ENCODE data around the gene SLC6A9.

SLC6A9 gene

DNA sequence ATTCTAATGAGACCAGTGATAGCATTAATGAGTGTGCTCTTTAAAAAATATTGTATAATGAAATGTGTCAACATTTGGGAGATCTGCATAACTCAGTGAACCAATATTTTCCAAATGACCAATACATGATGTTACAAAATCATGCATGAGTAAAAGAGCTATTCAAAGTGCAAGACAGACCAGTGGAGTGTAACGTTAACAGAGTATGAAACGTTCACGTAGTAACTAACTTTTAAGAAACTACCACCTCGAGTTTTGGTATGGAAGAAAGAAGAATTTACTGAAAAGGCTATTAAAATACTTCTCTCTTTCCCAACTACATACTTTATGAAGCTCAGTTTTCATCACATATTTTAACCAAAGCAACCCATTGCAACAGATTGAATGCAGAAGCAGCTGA, 9.6 kb upstream of the SLC6A9 start:
- TF ChIP-seq, protein P1, sequence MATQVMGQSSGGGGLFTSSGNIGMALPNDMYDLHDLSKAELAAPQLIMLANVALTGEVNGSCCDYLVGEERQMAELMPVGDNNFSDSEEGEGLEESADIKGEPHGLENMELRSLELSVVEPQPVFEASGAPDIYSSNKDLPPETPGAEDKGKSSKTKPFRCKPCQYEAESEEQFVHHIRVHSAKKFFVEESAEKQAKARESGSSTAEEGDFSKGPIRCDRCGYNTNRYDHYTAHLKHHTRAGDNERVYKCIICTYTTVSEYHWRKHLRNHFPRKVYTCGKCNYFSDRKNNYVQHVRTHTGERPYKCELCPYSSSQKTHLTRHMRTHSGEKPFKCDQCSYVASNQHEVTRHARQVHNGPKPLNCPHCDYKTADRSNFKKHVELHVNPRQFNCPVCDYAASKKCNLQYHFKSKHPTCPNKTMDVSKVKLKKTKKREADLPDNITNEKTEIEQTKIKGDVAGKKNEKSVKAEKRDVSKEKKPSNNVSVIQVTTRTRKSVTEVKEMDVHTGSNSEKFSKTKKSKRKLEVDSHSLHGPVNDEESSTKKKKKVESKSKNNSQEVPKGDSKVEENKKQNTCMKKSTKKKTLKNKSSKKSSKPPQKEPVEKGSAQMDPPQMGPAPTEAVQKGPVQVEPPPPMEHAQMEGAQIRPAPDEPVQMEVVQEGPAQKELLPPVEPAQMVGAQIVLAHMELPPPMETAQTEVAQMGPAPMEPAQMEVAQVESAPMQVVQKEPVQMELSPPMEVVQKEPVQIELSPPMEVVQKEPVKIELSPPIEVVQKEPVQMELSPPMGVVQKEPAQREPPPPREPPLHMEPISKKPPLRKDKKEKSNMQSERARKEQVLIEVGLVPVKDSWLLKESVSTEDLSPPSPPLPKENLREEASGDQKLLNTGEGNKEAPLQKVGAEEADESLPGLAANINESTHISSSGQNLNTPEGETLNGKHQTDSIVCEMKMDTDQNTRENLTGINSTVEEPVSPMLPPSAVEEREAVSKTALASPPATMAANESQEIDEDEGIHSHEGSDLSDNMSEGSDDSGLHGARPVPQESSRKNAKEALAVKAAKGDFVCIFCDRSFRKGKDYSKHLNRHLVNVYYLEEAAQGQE (IDR thresholded peaks at IDR 0.05; ENCODE audit: low read depth): no peak
- no peak for TF ChIP-seq TAF1 (IDR thresholded peaks at IDR 0.05; ENCODE audit: low read depth)
- no peak for TF ChIP-seq RAD21 (IDR thresholded peaks at IDR 0.05; ENCODE audit: low read depth)
- TF ChIP-seq TEAD4 (IDR thresholded peaks at IDR 0.05): no peak
- TF ChIP-seq CEBPB (IDR thresholded peaks at IDR 0.05): no peak
- TF ChIP-seq CREB1 (IDR thresholded peaks at IDR 0.05; ENCODE audit: low read depth): no peak

DNA sequence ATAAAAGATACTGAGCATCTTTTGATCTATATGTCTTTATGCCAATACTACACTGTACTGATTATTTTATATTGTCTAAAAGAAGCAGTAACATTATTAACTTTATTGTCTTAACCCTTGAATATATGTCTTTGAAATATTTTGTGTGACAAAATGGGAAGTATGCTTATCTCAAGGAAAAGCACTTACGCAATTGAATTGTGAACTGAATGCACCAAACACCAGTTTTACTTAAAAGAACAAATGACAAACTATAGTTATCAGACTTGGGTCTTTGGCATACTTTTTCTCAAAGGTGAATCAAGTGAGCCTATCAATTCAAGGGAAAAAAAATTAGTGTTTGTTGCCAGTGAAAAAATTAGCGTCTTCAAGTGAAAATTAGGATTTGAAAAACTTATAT, 9.2 kb upstream of the SLC6A9 start:
- TF ChIP-seq, protein P1 (IDR thresholded peaks at IDR 0.05; ENCODE audit: low read depth): no peak
- no peak; the same call in 1 of the 2 replicates for TF ChIP-seq CEBPB (IDR thresholded peaks at IDR 0.05)
- no peak for TF ChIP-seq EGR1 (IDR thresholded peaks at IDR 0.05)

DNA sequence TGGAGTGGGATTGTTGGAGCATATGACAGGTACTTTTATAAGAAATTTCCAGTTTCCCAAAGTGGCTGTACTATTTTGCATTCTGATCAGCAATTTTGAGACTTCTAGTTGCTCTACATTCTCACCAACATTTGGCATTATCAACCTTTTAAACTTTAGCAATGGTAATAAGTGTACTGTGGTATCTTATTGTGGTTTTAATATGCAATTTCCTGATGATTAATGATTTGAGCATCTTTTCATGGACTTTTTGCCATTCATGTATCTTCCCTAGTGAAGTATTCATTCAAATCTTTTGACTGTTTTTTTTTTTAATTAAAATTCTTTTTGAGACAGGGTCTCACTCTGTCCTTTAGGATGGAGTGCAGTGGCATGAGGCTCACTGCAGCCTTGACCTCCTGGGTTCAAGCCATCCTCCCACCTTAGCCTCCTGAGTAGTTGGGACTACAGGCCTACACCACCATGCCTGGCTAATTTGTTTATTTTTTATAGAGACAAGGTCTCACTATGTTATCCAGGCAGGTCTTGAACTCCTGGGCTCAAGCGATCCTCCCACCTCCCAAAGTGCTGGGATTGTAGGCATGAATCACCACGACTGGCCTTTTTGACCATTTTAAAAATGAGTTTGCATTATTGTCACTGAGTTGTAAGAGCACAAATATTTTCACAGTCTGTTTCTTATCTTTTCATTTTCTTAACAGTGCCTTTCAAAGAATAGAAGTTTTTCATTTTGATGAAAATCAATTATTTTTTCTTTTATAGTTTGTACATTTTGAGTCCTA, 7.8 kb upstream of the SLC6A9 start:
- TF ChIP-seq RAD21 (IDR thresholded peaks at IDR 0.05; ENCODE audit: low read depth) (no peak), CEBPB (IDR thresholded peaks at IDR 0.05) (no peak), CREB1 (IDR thresholded peaks at IDR 0.05; ENCODE audit: low read depth) (no peak), EGR1 (IDR thresholded peaks at IDR 0.05) (no peak), TEAD4 (IDR thresholded peaks at IDR 0.05) (no peak), NFIC (IDR thresholded peaks at IDR 0.05) (no peak), TAF1 (IDR thresholded peaks at IDR 0.05; ENCODE audit: low read depth) (no peak), TCF12 (IDR thresholded peaks at IDR 0.05; ENCODE audit: low read depth) (no peak), ZBTB7A (IDR thresholded peaks at IDR 0.05; ENCODE audit: low read depth) (no peak), YY1 (IDR thresholded peaks at IDR 0.05; ENCODE audit: low read depth) (no peak), EP300 (IDR thresholded peaks at IDR 0.05; ENCODE audit: borderline replicate concordance) (no peak)
- TF ChIP-seq, protein P2, sequence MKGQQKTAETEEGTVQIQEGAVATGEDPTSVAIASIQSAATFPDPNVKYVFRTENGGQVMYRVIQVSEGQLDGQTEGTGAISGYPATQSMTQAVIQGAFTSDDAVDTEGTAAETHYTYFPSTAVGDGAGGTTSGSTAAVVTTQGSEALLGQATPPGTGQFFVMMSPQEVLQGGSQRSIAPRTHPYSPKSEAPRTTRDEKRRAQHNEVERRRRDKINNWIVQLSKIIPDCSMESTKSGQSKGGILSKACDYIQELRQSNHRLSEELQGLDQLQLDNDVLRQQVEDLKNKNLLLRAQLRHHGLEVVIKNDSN (IDR thresholded peaks at IDR 0.05): no peak
- TF ChIP-seq, protein P3, sequence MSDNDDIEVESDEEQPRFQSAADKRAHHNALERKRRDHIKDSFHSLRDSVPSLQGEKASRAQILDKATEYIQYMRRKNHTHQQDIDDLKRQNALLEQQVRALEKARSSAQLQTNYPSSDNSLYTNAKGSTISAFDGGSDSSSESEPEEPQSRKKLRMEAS (IDR thresholded peaks at IDR 0.05): no peak

DNA sequence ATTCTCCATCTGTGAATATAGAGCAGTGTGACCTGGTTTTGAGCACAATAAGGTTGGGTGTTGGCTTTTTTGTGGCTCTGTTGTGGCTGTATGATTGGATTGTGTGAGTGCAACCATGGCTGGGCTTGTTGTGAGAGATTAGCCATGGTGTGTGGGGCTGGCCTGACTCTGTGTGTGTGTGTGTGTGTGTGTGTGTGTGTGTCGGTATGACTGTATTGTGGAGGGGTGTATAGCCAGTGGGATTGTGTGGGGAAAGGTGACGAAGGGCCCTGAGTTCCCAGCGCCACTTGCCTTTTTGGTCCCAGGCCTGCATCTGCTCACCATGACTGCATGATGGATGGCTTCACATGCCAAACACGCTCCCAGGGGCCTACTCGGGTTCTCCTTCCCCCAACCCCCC, 5.9 kb upstream of the SLC6A9 start:
- TF ChIP-seq, protein P2 (IDR thresholded peaks at IDR 0.05): no peak
- TF ChIP-seq ZBTB7A (IDR thresholded peaks at IDR 0.05; ENCODE audit: low read depth) (no peak), TEAD4 (IDR thresholded peaks at IDR 0.05) (no peak), YY1 (IDR thresholded peaks at IDR 0.05; ENCODE audit: low read depth) (no peak), TCF12 (IDR thresholded peaks at IDR 0.05; ENCODE audit: low read depth) (no peak), TAF1 (IDR thresholded peaks at IDR 0.05; ENCODE audit: low read depth) (no peak), CREB1 (IDR thresholded peaks at IDR 0.05; ENCODE audit: low read depth) (no peak), FOXM1 (IDR thresholded peaks at IDR 0.05; ENCODE audit: borderline replicate concordance, low read depth) (no peak), NFIC (IDR thresholded peaks at IDR 0.05) (no peak), RAD21 (IDR thresholded peaks at IDR 0.05; ENCODE audit: low read depth) (no peak), CEBPB (IDR thresholded peaks at IDR 0.05) (no peak)
- TF ChIP-seq, protein P3 (IDR thresholded peaks at IDR 0.05): no peak

DNA sequence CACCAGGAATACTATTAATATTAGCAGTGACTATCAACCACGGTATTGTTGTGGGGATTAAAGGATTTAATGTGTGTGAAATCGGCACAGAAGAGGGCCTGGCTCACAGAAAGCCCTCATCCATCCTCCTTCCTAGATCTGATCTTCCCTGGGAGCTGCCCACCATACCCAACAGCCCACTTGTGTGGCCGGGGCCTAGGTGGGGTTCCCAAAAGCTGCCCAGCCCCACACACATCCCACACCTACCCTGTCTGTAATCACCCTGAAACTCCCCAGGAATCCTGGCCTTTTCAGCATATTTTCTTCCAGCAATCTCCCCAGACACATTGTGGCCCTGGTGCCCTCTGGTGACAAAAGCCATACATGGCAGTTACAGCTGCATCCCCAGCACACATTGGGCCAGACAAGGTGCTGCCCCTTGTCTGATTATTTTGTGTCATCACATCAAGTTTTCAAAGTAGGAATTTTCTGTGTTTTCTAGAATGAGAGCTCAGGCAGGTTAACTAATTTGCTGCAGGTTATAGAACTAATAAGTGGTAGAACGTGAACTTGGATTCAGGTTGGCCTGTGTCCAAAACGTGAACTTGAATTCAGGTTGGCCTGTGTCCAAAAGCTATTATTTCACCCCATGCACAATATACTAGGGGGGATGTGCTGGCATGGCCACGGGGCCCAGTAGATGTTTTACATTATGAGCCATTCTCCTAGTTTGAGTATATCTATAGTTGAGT, 5.3 kb upstream of the SLC6A9 start:
- TF ChIP-seq EP300 (IDR thresholded peaks at IDR 0.05; ENCODE audit: borderline replicate concordance): no peak
- peak; percentile 90 for TF ChIP-seq NFIC (IDR thresholded peaks at IDR 0.05)
- TF ChIP-seq RAD21 (IDR thresholded peaks at IDR 0.05; ENCODE audit: low read depth): peak; percentile 88
